Activated CD8-positive, alpha-beta memory T cell treated with anti-CD3 and anti-CD28 coated beads, Interleukin-2, amount 10 ng/mL, durations not matched to agents 7 days and 5 days (primary cell): Measurements from ENCODE around the gene MADD. TPM values are rescaled to one million over a fixed set of nuclear protein-coding genes. Genes with fewer than 3 reads are reported as not detected.
A peak's percentile ranks its signal among the peaks of the same experiment; 100 is the strongest.

Experiments used
- ATAC-seq: fragments of 150-1000 bp; cut with Tn5 transposase; one replicate; pipeline ENCODE4 v1.10.0; 2021; ENCODE audit warnings: moderate library complexity
- CTCF ChIA-PET: fragments of 350-600 bp; sonication (Branson Sonifier 250); formaldehyde crosslinking; loops from one replicate; lab custom pipeline; 2021; ENCODE audit warnings: antibody characterized with exemption; lab: Charles Lee
- DNase-seq: peaks from one replicate; pipeline ENCODE4 v3.0.0-alpha.2; 2020
- H3K27ac Mint-ChIP-seq: one replicate; pipeline ENCODE4 v1.8.0; 2021; ENCODE audit warnings: mild to moderate bottlenecking, mixed read lengths
- H3K27me3 Mint-ChIP-seq: one replicate; pipeline ENCODE4 v1.8.0; 2021; ENCODE audit warnings: mixed read lengths
- H3K36me3 Mint-ChIP-seq: one replicate; pipeline ENCODE4 v1.8.0; 2021; ENCODE audit warnings: mild to moderate bottlenecking, mixed read lengths
- H3K4me1 Mint-ChIP-seq: one replicate; pipeline ENCODE4 v1.8.0; 2021; ENCODE audit warnings: mixed read lengths
- H3K4me3 Mint-ChIP-seq: one replicate; pipeline ENCODE4 v1.8.0; 2021; ENCODE audit warnings: mild to moderate bottlenecking, moderate library complexity, mixed read lengths
- H3K9me3 Mint-ChIP-seq: one replicate; pipeline ENCODE4 v1.8.0; 2022; ENCODE audit warnings: low read depth, mixed read lengths
- total RNA-seq, 2 experiments: library from RNA; stranded (reverse); gene quantifications; one replicate each; pipeline ENCODE4 v1.2.3, GENCODE V29; 2021

MADD gene
- total RNA-seq, 2 experiments from 2014 or later, result 88.5 to 91.2 TPM

DNA sequence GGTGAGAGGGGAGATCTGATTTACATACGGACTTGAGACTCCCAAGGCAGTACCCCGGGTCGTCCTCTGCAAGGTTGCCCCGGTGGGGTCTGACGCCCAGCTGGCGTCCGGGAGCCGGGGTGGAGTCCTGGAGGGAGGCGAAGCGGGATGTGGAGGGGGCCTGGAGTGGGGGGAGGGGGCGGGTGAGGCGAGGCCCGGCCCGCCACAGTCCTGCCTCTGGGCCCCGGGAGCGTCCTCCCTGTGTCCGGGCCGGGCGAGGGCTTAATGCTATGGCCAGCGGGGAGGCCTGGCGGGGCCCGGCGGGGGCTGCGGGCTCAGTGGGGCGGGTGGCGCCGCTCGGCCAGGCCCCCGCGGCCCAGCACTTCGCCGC, 85.0 kb downstream of the MADD start:
- CTCF ChIA-PET, result interaction anchor here (1.9 kb wide), 1 partner anchor 57 kb away, joined by 6 read pairs; no protein-coding TSS in a partner anchor
- H3K9me3 Mint-ChIP-seq, result no peaks in the 10 kb centered on the region
- no peak overlapping the region for H3K4me3 Mint-ChIP-seq
- DNase-seq (no peak), ATAC-seq (no peak)
- peaks cover 8% of the 10 kb centered on the region for H3K4me1 Mint-ChIP-seq
- H3K36me3 Mint-ChIP-seq, result no peaks in the 10 kb centered on the region
- H3K27me3 Mint-ChIP-seq, result no peaks in the 10 kb centered on the region
- H3K27ac Mint-ChIP-seq, result no peak overlapping the region

DNA sequence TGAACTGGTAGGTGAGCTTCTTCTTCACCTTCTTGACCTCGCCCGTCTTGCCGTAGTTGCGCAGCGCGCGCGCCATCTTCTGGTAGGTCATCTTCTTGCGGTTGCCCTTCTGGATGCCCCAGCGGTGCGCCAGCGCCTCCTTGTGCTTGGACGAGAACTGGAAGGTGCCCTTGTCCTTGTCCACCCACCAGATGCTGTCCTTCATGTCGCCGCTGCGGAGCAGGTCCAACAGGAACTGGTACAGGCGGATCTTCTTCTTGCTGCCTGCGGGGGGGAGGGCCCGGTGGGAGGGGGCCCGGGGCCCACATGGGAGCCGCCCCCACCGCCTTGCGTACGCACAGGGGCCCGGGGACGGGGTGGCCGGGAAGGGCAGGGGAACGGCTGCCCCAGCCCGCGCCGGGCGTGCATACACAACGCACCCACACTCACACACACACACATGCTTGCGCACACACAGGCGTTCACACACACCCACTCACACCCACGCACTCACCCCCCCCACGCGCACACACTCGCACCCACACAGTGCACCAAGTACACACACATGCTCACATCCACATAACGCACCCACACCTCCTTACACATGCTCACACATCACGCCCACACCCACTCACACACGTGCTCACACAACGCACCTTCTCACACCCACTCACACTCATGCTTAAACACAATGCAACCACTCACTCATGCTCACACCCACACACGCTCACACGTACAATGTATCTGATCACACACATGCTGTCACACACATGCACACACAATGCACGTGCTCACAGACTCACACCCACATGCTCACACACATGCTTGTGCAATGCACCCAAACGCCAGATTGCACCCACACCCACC, 85.6 kb downstream of the MADD start:
- Mint-ChIP-seq H3K36me3 (no peaks in the 10 kb centered on the region), H3K27me3 (no peaks in the 10 kb centered on the region), H3K27ac (no peak overlapping the region), H3K9me3 (no peaks in the 10 kb centered on the region), H3K4me3 (no peak overlapping the region), H3K4me1 (peaks cover 10% of the 10 kb centered on the region)
- CTCF ChIA-PET, result interaction anchor here (1.9 kb wide), 1 partner anchor 56 kb away, joined by 6 read pairs; no protein-coding TSS in a partner anchor
- ATAC-seq, result no peak
- DNase-seq, result peak; percentile 52

DNA sequence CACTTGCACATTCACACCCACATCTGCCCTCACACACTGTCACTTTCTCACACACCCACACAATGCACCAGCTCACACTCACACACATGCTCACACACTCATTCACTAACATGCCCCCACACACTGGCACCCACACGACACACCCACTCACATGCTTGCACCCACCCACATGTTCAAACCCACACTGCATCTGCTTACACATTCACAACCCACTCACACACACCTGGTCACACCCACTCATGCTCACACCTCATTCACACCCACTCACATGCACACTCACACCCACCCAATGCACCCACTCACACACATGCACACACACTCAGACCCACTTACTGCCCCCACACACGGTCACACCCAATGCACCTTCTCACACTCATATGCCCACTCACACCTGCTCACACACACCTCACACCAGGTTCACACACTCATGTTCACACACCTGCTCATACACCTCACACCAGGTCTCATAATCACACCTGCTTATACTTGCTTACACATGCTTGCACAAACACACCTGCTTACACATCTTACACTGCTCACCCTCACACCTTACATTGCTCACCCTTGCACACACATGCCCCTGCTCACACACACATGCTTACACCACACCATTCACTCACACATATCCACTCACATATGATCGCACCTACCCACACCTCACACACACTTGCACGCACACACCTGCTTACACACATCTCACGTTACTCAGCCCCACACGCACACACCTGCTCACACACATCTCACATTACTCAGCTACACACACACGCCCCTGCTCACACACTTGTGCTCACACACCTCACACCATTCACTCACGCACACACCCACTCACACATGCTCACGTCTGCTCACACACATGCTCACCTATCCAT, 86.4 kb downstream of the MADD start:
- DNase-seq, result no peak
- Mint-ChIP-seq H3K4me3 (no peak overlapping the region), H3K4me1 (peaks cover 12% of the 10 kb centered on the region), H3K27ac (no peak overlapping the region), H3K36me3 (no peaks in the 10 kb centered on the region), H3K9me3 (no peaks in the 10 kb centered on the region), H3K27me3 (no peaks in the 10 kb centered on the region)
- CTCF ChIA-PET, result no interaction called here
- ATAC-seq, result no peak

DNA sequence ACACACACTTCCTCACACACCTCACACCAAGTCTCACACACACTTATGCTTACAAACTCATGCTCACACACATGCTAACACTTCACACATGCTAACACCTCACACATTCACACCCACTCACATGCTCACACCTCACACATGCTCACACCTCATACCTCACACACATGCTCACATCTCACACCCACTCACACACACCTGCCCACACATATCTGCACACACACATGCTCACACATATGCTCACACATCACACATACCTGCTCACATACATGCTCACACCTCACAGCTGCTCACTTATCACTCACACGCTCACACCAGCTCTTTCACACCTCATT, 87.0 kb downstream of the MADD start:
- Mint-ChIP-seq H3K27ac (no peak overlapping the region), H3K27me3 (no peaks in the 10 kb centered on the region), H3K4me1 (peaks cover 12% of the 10 kb centered on the region), H3K36me3 (no peaks in the 10 kb centered on the region), H3K9me3 (no peaks in the 10 kb centered on the region), H3K4me3 (no peak overlapping the region)
- CTCF ChIA-PET, result no interaction called here
- ATAC-seq (no peak), DNase-seq (no peak)

DNA sequence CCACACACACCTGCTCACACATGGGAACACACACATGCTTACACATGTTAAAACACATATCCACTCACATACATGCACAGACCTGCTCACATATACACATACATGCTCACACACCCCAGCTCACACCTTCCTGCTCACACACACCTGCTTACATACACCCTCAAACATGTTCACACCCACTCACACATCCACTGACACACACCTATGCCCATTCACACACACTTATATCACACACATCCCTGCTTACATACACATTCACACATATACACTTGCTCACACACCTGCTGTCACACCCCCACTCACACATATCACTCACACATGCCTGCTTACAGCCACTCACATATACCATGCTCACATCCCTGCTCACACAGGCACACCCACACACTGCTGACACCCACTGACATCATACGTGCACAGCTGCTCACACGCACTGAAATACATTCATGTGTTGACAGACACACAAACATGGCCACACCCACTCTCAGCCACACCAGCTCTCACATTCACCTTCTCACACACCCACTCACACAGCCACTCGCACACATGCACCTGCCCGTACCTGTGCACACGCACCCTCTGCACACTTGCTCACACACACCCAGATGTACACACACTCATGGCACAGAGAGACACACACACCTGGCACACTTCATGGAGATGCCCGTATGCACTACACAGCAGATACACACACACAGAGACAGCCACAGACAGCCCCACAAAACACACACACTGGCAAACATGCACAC, 88.2 kb downstream of the MADD start:
- no peak overlapping the region for H3K27ac Mint-ChIP-seq
- no peak for ATAC-seq
- H3K36me3 Mint-ChIP-seq, result no peaks in the 10 kb centered on the region
- CTCF ChIA-PET, result no interaction called here
- H3K27me3 Mint-ChIP-seq, result no peaks in the 10 kb centered on the region
- DNase-seq, result no peak
- H3K9me3 Mint-ChIP-seq, result no peaks in the 10 kb centered on the region
- H3K4me1 Mint-ChIP-seq, result peaks cover 12% of the 10 kb centered on the region
- H3K4me3 Mint-ChIP-seq, result no peak overlapping the region

DNA sequence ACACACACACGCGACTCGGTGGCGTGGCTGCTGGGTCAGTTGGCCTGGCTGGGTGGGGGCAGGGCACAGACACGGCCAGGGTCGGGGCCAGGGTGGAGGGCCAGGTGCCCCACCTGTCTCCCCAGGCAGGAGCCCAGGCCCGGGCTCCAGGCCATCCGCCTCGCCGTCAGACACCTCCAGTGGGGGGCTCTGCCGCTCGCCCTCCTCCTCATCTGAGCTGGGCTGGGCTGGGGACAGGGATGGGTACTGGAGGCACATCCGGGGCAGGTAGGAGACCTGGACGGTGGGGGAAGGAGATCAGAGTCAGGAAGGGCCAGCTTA, 88.8 kb downstream of the MADD start:
- Mint-ChIP-seq H3K4me3 (no peak overlapping the region), H3K36me3 (no peaks in the 10 kb centered on the region), H3K27me3 (no peaks in the 10 kb centered on the region), H3K9me3 (no peaks in the 10 kb centered on the region), H3K4me1 (peaks cover 12% of the 10 kb centered on the region), H3K27ac (no peak overlapping the region)
- no peak for ATAC-seq
- CTCF ChIA-PET, result interaction anchor here (1.5 to 2.9 kb wide), 2 partner anchors 15 to 53 kb away, joined by 8 to 16 read pairs; no protein-coding TSS in a partner anchor
- DNase-seq, result no peak

DNA sequence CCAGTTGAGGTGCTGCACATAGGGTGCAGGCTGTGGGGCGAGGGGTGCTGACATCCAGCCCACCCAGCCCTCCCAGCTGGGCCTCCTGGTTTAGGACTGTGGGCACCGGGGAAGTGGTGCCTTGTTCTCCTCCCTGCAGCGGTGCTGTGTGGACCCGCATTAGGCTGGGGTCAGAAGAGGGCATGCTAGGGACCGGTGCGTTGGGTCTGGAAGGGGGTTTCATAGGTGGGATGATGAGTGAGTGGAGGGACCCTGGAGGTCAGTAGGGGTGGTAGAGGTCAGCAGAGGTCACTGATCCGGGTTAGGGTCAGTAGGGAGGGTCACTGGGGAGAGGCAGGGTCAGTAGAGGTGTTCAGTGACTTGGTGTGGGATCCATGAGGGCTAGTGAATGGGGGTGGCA, 89.2 kb downstream of the MADD start:
- DNase-seq (no peak), ATAC-seq (no peak)
- no peak overlapping the region for H3K4me3 Mint-ChIP-seq
- peaks cover 12% of the 10 kb centered on the region for H3K4me1 Mint-ChIP-seq
- H3K27ac Mint-ChIP-seq, result peak overlapping the region; percentile 35
- H3K27me3 Mint-ChIP-seq, result no peaks in the 10 kb centered on the region
- CTCF ChIA-PET, result interaction anchor here (0.9 to 2.9 kb wide), 3 partner anchors 14 to 100 kb away, joined by 3 to 16 read pairs (median 8); no protein-coding TSS in a partner anchor
- no peaks in the 10 kb centered on the region for H3K36me3 Mint-ChIP-seq
- H3K9me3 Mint-ChIP-seq, result no peaks in the 10 kb centered on the region

DNA sequence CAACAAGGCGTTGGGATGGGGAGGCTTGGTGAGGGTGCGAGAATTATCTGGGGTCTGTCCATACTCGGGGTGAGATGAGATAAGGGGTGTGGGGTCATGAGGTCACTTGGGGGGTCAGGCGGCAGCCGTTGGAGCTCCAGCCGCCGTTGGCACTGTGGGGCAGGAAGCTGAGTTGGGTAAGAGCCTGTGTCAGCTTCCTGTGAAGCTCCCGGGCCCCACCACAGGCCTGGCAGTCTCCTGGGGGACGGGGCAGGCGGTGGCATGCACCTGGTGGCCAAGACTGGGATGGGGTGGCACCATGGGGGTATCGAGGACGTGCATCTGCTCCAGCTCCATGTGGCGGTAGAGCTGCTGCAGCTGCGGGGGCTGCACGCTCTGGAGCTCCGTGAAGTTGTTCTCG, 89.7 kb downstream of the MADD start:
- Mint-ChIP-seq H3K27ac (peak overlapping the region; percentile 35), H3K4me3 (no peak overlapping the region), H3K9me3 (no peaks in the 10 kb centered on the region), H3K4me1 (peaks cover 12% of the 10 kb centered on the region), H3K36me3 (no peaks in the 10 kb centered on the region), H3K27me3 (no peaks in the 10 kb centered on the region)
- no peak for ATAC-seq
- DNase-seq, result no peak
- CTCF ChIA-PET, result interaction anchor here (0.7 to 2.9 kb wide), 4 partner anchors 14 to 100 kb away, joined by 3 to 16 read pairs (median 6); no protein-coding TSS in a partner anchor

DNA sequence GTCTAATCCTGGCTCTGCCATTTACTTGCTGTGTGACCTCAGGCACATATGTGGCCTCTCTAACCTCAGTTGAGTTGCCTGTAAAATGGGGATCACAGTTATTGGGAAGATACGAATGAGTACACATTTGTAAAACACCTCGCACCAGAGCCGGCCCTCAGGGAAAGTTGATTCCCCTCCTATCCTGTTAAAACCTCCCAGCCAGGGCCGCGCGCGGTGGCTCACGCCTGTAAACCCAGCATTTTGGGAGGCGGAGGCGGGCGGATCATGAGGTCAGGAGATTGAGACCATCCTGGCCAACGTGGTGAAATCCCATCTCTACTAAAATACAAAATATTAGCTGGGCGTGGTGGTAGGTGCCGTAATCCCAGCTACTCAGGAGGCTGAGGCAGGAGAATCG, 90.4 kb downstream of the MADD start:
- CTCF ChIA-PET, result interaction anchor here (0.7 to 2.9 kb wide), 2 partner anchors 13 to 86 kb away, joined by 3 to 16 read pairs; no protein-coding TSS in a partner anchor
- Mint-ChIP-seq H3K9me3 (no peaks in the 10 kb centered on the region), H3K36me3 (no peaks in the 10 kb centered on the region), H3K4me1 (peaks cover 12% of the 10 kb centered on the region), H3K27ac (no peak overlapping the region), H3K4me3 (no peak overlapping the region), H3K27me3 (no peaks in the 10 kb centered on the region)
- no peak for ATAC-seq
- no peak for DNase-seq

DNA sequence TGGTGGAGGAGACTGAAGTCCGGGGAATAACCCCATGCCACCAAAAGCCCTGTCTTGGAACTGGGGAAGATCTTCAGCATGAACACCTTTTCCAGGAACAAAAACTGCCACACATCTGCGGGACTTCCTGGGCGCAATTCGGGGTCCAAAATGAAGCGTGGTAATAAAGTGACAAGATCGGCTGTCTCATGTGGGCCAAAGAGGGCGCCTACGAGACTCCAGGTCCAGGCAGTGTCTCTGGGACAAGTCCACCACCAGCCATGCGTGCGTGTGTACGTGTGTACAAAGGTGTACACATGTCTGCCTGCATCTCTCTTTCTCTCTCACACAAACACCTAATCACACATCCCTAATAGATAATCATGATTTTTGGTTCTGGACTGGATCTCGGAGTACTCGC, 91.5 kb downstream of the MADD start:
- no peaks in the 10 kb centered on the region for H3K9me3 Mint-ChIP-seq
- H3K36me3 Mint-ChIP-seq, result no peaks in the 10 kb centered on the region
- CTCF ChIA-PET, result interaction anchor here (2.9 kb wide), 1 partner anchor 12 kb away, joined by 16 read pairs; no protein-coding TSS in a partner anchor
- H3K27ac Mint-ChIP-seq, result no peak overlapping the region
- peaks cover 17% of the 10 kb centered on the region for H3K4me1 Mint-ChIP-seq
- ATAC-seq (no peak), DNase-seq (no peak)
- peaks cover 4% of the 10 kb centered on the region for H3K27me3 Mint-ChIP-seq
- no peak overlapping the region for H3K4me3 Mint-ChIP-seq

DNA sequence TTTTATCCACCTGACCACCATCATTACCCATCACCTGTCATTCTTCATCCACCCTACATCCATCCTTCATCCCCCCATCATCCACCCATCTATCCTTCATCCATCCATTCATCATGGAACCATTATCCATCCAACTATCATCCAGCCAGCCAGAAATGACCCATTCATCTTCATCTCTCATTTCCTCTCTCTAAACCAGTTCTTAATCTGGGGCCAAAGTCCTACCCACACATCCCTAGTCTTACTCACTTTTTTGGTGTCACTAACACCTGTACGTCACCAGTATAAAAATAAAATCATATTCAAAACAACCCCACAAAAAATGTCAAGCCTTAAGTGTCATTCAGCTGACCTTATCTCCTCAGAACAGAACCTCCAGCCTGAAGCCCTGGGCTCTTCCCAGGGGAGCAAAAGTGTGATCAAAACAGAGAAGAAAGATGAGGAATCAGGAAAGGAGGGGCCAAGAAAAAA, 96.1 kb downstream of the MADD start:
- peaks cover 8% of the 10 kb centered on the region for H3K4me1 Mint-ChIP-seq
- no peaks in the 10 kb centered on the region for H3K36me3 Mint-ChIP-seq
- H3K9me3 Mint-ChIP-seq, result no peaks in the 10 kb centered on the region
- ATAC-seq (no peak), DNase-seq (no peak)
- CTCF ChIA-PET, result no interaction called here
- no peak overlapping the region for H3K27ac Mint-ChIP-seq
- peaks cover 4% of the 10 kb centered on the region for H3K27me3 Mint-ChIP-seq
- H3K4me3 Mint-ChIP-seq, result no peak overlapping the region

DNA sequence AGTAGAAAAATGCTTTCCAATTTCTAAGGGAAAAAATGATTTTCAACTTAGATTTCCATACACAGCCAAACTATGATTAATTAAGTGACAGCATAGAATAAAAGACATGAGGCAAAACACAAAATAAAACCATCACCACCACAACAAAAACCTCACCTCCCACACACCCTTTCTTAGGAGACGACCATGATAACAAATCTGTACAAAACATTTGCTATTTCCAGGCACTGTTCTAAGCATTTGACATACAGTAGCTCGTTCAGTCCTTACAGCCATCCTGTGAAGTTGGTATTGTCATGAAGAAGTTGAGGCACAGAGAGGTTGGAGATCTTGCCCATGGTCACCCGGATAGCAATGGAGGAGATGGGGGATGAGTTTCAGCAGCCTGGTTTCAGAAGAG, 99.7 kb downstream of the MADD start:
- DNase-seq (no peak), ATAC-seq (no peak)
- Mint-ChIP-seq H3K27ac (no peak overlapping the region), H3K27me3 (peaks cover 4% of the 10 kb centered on the region), H3K4me1 (peaks cover 7% of the 10 kb centered on the region), H3K9me3 (no peaks in the 10 kb centered on the region), H3K36me3 (no peaks in the 10 kb centered on the region), H3K4me3 (no peak overlapping the region)
- CTCF ChIA-PET, result interaction anchor here (1.2 to 1.5 kb wide), 2 partner anchors 23 to 42 kb away, joined by 3 to 8 read pairs; no protein-coding TSS in a partner anchor

DNA sequence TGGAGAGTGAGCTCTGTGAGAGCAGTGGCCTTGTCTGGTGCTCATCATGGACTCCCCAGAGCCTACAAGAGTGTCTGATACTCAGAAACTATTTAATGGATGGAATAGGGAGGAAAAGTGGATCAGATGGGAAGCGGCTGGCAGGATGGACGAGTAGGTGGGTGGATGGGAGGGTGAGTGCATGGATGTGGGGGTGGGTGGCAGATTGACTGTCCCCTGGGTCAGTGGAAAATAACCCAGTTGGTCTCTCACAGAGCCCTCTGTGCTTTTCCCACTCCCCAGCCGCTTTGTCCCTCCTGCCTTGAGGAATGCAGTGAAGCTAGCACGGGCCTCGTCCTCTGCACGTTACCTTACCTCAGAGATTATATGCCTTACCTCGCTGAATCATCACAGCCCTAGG, 102.5 kb downstream of the MADD start:
- no peak overlapping the region for H3K4me3 Mint-ChIP-seq

More for the DNA sequence above, 102.5 kb downstream of the MADD start:
- Mint-ChIP-seq H3K27ac (no peak overlapping the region), H3K4me1 (peaks cover 2% of the 10 kb centered on the region), H3K9me3 (no peaks in the 10 kb centered on the region), H3K36me3 (no peaks in the 10 kb centered on the region), H3K27me3 (no peaks in the 10 kb centered on the region)
- CTCF ChIA-PET, result interaction anchor here (1.5 to 4.6 kb wide), 6 partner anchors 12 to 81 kb away, joined by 4 to 125 read pairs (median 25); partner anchors contain the start of gene SLC39A13
- no peak for ATAC-seq
- DNase-seq, result no peak
